HepG2 (cell line): Measurements from ENCODE around the gene ARHGEF3. TPM values are rescaled to one million over a fixed set of nuclear protein-coding genes. Genes with fewer than 3 reads are reported as not detected.

Experiments used
- ATAC-seq: fragments of 200-7000 bp; cut with Tn5 transposase; 3 replicates; pipeline ENCODE4 v1.9.1; 2020; ENCODE audit warnings: mild to moderate bottlenecking, moderate library complexity
- BruUV-seq: library from RNA; stranded (reverse); fragments of 400-500 nt; replicated peaks from 2 replicates; lab custom pipeline; 2021; lab: Mats Ljungman, UMichigan
- CTCF ChIA-PET: fragments of 300-600 bp; formaldehyde crosslinking; extraction: SDS; loops from one replicate; lab custom pipeline; 2021; ENCODE audit warnings: low total read pairs, inconsistent platforms, low intra/inter-chr PET ratio; lab: Yijun Ruan, JAX
- POLR2A ChIA-PET: fragments of 350-600 bp; sonication (Branson Sonifier 250); formaldehyde crosslinking; loops from one replicate; lab custom pipeline; 2020; ENCODE audit warnings: antibody characterized with exemption, inconsistent platforms; lab: Yijun Ruan, JAX
- DNase-seq: peaks from one replicate; pipeline ENCODE4 v3.0.0-alpha.2; 2015; ENCODE audit warnings: low spot score
- FAIRE-seq: peaks from 3 replicates; lab custom pipeline; 2011; peaks lifted over from hg19 to GRCh38; lab: Jason Lieb, UNC
- H2AFZ ChIP-seq: one replicate; pipeline ENCODE4 v1.6.1; 2011; ENCODE audit warnings: low read length, inconsistent platforms
- H3K27ac ChIP-seq: fragments of 300-600 bp; 3 replicates; pipeline ENCODE4 v1.8.0; 2011; ENCODE audit warnings: mixed run types, mild to moderate bottlenecking, mixed read lengths, low read length, inconsistent platforms; ENCODE audit not compliant: insufficient read depth; ENCODE audit errors: extremely low read length
- H3K27me3 ChIP-seq, 2 experiments: fragments of 200-600 bp in 1 of 2; 2 replicates in 1 of 2; 3 replicates in 1 of 2; pipeline versions ENCODE4 v1.6.0 to v1.8.0; 2011; ENCODE audit warnings: low read length in 2 of 2, mild to moderate bottlenecking in 2 of 2, moderate library complexity in 2 of 2, inconsistent platforms in 1 of 2; ENCODE audit not compliant: insufficient read depth in 2 of 2, control insufficient read depth in 1 of 2
- H3K36me3 ChIP-seq, 2 experiments: fragments of 200-600 bp in 1 of 2; replicated peaks in 1 of 2; 2 replicates in 1 of 2; 3 replicates in 1 of 2; pipeline versions ENCODE4 v1.5.1 to v1.8.0; 2011; ENCODE audit warnings: low read length in 2 of 2, inconsistent platforms in 1 of 2; ENCODE audit not compliant: insufficient read depth in 2 of 2, control insufficient read depth in 1 of 2
- H3K4me1 ChIP-seq: 2 replicates; pipeline ENCODE4 v1.5.1; 2012; ENCODE audit warnings: low read length, inconsistent platforms; ENCODE audit not compliant: insufficient read depth
- H3K4me2 ChIP-seq: 2 replicates; pipeline ENCODE4 v1.6.0; 2011; ENCODE audit warnings: low read depth, low read length, inconsistent platforms
- H3K4me3 ChIP-seq, 3 experiments: fragments of 200-600 bp in 1 of 3; sonication (generic), shearing (Covaris generic) in 1 of 3; replicated peaks in 1 of 3; 2 replicates each; pipeline ENCODE4 v1.5.1; 2011 to 2016; ENCODE audit warnings: low read length in 3 of 3, inconsistent platforms in 2 of 3, low read depth in 2 of 3, mild to moderate bottlenecking in 2 of 3, control low read depth in 1 of 3, mixed read lengths in 1 of 3; ENCODE audit not compliant: insufficient read depth in 1 of 3
- H3K79me2 ChIP-seq: one replicate; pipeline ENCODE4 v1.6.1; 2011; ENCODE audit warnings: low read length, inconsistent platforms; ENCODE audit not compliant: insufficient read depth
- H3K9ac ChIP-seq: 2 replicates; pipeline ENCODE4 v1.6.0; 2011; ENCODE audit warnings: mild to moderate bottlenecking, low read depth, low read length, inconsistent platforms; ENCODE audit not compliant: insufficient read depth
- H3K9me3 ChIP-seq: 2 replicates; pipeline ENCODE4 v1.5.1; 2012; ENCODE audit warnings: mild to moderate bottlenecking, low read length
- H4K20me1 ChIP-seq: 2 replicates; pipeline ENCODE4 v1.6.0; 2011; ENCODE audit warnings: inconsistent platforms, mild to moderate bottlenecking, low read length, moderate library complexity; ENCODE audit not compliant: insufficient read depth
- ETS1 ChIP-seq: sonication (generic); formaldehyde crosslinking; IDR thresholded peaks from 2 replicates; pipeline ENCODE4 v1.4.0; 2020; ENCODE audit warnings: missing genetic modification reagents
- ISL2 ChIP-seq: sonication (generic); formaldehyde crosslinking; IDR thresholded peaks from 2 replicates; pipeline ENCODE4 v1.5.0; 2020; ENCODE audit warnings: missing genetic modification reagents
- NFRKB ChIP-seq: fragments of 450-650 bp; IDR thresholded peaks from 2 replicates; pipeline ENCODE4 v1.6.1; 2017
- NKX3-1 ChIP-seq: sonication (generic); formaldehyde crosslinking; IDR thresholded peaks from 2 replicates; pipeline ENCODE4 v1.5.0; 2020; ENCODE audit warnings: missing genetic modification reagents
- RARG ChIP-seq: sonication (generic); formaldehyde crosslinking; IDR thresholded peaks from 2 replicates; pipeline ENCODE4 v1.4.0; 2020; ENCODE audit warnings: low read depth, mild to moderate bottlenecking, missing genetic modification reagents
- RFX5 ChIP-seq: IDR thresholded peaks from 2 replicates; pipeline ENCODE4 v1.6.1; 2011; ENCODE audit warnings: low read depth, low read length, improper control_type of control experiment
- SUZ12 ChIP-seq: fragments of 150-350 bp; IDR thresholded peaks from 2 replicates; pipeline ENCODE4 v1.6.1; 2014; ENCODE audit warnings: low read depth, low read length
- U2AF2 ChIP-seq: fragments of 200-400 bp; formaldehyde crosslinking; IDR thresholded peaks from 2 replicates; pipeline ENCODE4 v1.6.1; 2017; ENCODE audit warnings: low read depth, mild to moderate bottlenecking, low read length
- ZNF333 ChIP-seq: sonication (generic); formaldehyde crosslinking; IDR thresholded peaks from 2 replicates; pipeline ENCODE4 v1.4.0; 2020; ENCODE audit warnings: mild to moderate bottlenecking, missing genetic modification reagents, borderline replicate concordance
- ZNF776 ChIP-seq: sonication (generic); formaldehyde crosslinking; IDR thresholded peaks from 2 replicates; pipeline ENCODE4 v1.4.0; 2020; ENCODE audit warnings: mild to moderate bottlenecking, missing genetic modification reagents
- ZNF782 ChIP-seq: sonication (generic); formaldehyde crosslinking; IDR thresholded peaks from 2 replicates; pipeline ENCODE4 v1.4.0; 2020; ENCODE audit warnings: missing genetic modification reagents, mild to moderate bottlenecking, borderline replicate concordance
- WGBS: methylation state at CpG from one replicate; pipeline ENCODE4 v1.1.6; 2017; ENCODE audit warnings: low lambda C conversion rate; 5-methylcytosine and 5-hydroxymethylcytosine counted together
- in situ Hi-C: cut with HindIII; loops from 2 replicates; pipeline ENCODE4 v1.10.0; 2017; ENCODE audit warnings: low pct_unique_long_range_greater_than_20kb; ENCODE audit not compliant: extremely low pct_ligation_motif_present
- intact Hi-C: fragments of 100-400 bp; cut with micrococcal nuclease; formaldehyde crosslinking; loops from one replicate; pipeline ENCODE4 v1.10.0; 2022; ENCODE audit not compliant: unreplicated experiment
- polyA plus RNA-seq, 8 experiments: library from polyadenylated mRNA; depleted of rRNA in 3 of 8; stranded (reverse) in 7 of 8; unstranded in 1 of 8; fragments of >200 nt; fragmentation: Illumina TruSeq in 4 of 8; extraction: Trizol in 4 of 8; gene quantifications; 2 replicates each; pipeline versions ENCODE4 v1.2.1 to v1.2.3, GENCODE V29; 2011 to 2016; ENCODE audit warnings: low read depth in 4 of 8, missing spikeins in 1 of 8, mixed read lengths in 1 of 8; ENCODE audit not compliant: insufficient read depth in 1 of 8
- total RNA-seq, 5 experiments: library from RNA; depleted of rRNA; stranded (reverse); fragments of >200 nt; fragmentation: Illumina TruSeq; extraction: Trizol; gene quantifications; 2 replicates each; pipeline ENCODE4 v1.2.3, GENCODE V29; 2016; ENCODE audit warnings: low read depth in 1 of 5
- TF ChIP-seq, protein P1 (sequence below): sonication (generic); formaldehyde crosslinking; IDR thresholded peaks from 2 replicates; pipeline ENCODE4 v1.5.0; 2020; ENCODE audit warnings: mild to moderate bottlenecking, missing genetic modification reagents
- TF ChIP-seq, protein P2 (sequence below): sonication (generic); formaldehyde crosslinking; IDR thresholded peaks from 2 replicates; pipeline ENCODE4 v1.8.0; 2022; ENCODE audit warnings: mild to moderate bottlenecking, missing genetic modification reagents, moderate library complexity
- TF ChIP-seq, protein P3 (sequence below), 2 experiments: sonication (generic) in 1 of 2; formaldehyde crosslinking in 1 of 2; IDR thresholded peaks; 2 replicates each; pipeline versions ENCODE4 v1.6.1 to v1.9.0; 2014 to 2022; ENCODE audit warnings: antibody characterized with exemption in 1 of 2, borderline replicate concordance in 1 of 2, inconsistent platforms in 1 of 2, low read depth in 1 of 2, missing genetic modification reagents in 1 of 2

Gene ARHGEF3
- total and polyA plus RNA-seq, 2 of the 13 experiments (the other 11 are each of a cell fraction or from before 2014, with no cell fraction given): 14.8 to 23.1 TPM

- Histone ChIP-seq H3K36me3 (no peaks in the 10 kb centered on the region), H3K79me2 (no peaks in the 10 kb centered on the region), H3K4me3 (no peak overlapping the region), H3K4me1 (peaks cover 24% of the 10 kb centered on the region), H2AFZ (no peak overlapping the region), H3K9me3 (no peaks in the 10 kb centered on the region), H3K9ac (no peak overlapping the region), H3K27me3 (no peaks in the 10 kb centered on the region), H3K4me2 (no peak overlapping the region), H4K20me1 (no peaks in the 10 kb centered on the region), H3K27ac (no peak overlapping the region)
- 98% methylated on average over 5 of the region's 5 CpGs for WGBS
- POLR2A ChIA-PET: interaction anchor here (0.8 to 1.4 kb wide), 2 partner anchors 10 to 12 kb away, joined by 3 to 4 read pairs; partner anchors contain the start of gene ARHGEF3
- CTCF ChIA-PET: no interaction called here
- DNase-seq (no peak), ATAC-seq (no peak), FAIRE-seq (no peak)
- no TSS peak for BruUV-seq
- in situ Hi-C loops: no loop called here
- intact Hi-C loops: no loop called here
- TF ChIP-seq RFX5 (no peak), NFRKB (no peak), ZNF776 (CRISPR knock-in tag) (no peak), SUZ12 (no peak), U2AF2 (no peak), ETS1 (CRISPR knock-in tag) (no peak), RARG (no peak), ISL2 (CRISPR knock-in tag) (no peak), NKX3-1 (CRISPR knock-in tag) (no peak), ZNF333 (CRISPR knock-in tag) (no peak), ZNF782 (no peak)
- TF ChIP-seq, protein P1, sequence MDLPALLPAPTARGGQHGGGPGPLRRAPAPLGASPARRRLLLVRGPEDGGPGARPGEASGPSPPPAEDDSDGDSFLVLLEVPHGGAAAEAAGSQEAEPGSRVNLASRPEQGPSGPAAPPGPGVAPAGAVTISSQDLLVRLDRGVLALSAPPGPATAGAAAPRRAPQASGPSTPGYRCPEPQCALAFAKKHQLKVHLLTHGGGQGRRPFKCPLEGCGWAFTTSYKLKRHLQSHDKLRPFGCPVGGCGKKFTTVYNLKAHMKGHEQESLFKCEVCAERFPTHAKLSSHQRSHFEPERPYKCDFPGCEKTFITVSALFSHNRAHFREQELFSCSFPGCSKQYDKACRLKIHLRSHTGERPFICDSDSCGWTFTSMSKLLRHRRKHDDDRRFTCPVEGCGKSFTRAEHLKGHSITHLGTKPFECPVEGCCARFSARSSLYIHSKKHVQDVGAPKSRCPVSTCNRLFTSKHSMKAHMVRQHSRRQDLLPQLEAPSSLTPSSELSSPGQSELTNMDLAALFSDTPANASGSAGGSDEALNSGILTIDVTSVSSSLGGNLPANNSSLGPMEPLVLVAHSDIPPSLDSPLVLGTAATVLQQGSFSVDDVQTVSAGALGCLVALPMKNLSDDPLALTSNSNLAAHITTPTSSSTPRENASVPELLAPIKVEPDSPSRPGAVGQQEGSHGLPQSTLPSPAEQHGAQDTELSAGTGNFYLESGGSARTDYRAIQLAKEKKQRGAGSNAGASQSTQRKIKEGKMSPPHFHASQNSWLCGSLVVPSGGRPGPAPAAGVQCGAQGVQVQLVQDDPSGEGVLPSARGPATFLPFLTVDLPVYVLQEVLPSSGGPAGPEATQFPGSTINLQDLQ (CRISPR knock-in tag): no peak
- TF ChIP-seq, protein P2, sequence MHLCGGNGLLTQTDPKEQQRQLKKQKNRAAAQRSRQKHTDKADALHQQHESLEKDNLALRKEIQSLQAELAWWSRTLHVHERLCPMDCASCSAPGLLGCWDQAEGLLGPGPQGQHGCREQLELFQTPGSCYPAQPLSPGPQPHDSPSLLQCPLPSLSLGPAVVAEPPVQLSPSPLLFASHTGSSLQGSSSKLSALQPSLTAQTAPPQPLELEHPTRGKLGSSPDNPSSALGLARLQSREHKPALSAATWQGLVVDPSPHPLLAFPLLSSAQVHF (CRISPR knock-in tag): no peak
- TF ChIP-seq, protein P3, sequence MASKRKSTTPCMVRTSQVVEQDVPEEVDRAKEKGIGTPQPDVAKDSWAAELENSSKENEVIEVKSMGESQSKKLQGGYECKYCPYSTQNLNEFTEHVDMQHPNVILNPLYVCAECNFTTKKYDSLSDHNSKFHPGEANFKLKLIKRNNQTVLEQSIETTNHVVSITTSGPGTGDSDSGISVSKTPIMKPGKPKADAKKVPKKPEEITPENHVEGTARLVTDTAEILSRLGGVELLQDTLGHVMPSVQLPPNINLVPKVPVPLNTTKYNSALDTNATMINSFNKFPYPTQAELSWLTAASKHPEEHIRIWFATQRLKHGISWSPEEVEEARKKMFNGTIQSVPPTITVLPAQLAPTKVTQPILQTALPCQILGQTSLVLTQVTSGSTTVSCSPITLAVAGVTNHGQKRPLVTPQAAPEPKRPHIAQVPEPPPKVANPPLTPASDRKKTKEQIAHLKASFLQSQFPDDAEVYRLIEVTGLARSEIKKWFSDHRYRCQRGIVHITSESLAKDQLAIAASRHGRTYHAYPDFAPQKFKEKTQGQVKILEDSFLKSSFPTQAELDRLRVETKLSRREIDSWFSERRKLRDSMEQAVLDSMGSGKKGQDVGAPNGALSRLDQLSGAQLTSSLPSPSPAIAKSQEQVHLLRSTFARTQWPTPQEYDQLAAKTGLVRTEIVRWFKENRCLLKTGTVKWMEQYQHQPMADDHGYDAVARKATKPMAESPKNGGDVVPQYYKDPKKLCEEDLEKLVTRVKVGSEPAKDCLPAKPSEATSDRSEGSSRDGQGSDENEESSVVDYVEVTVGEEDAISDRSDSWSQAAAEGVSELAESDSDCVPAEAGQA (IDR thresholded peaks at IDR 0.05; ENCODE audit: low read depth): no peak
- TF ChIP-seq, protein P3 (CRISPR knock-in tag; IDR thresholded peaks at IDR 0.05; ENCODE audit: borderline replicate concordance): no peak
Observed at GRCh38 chr3:56811546-56812202, 9.9 kb upstream of the ARHGEF3 start.
